ENCODE measurements around the gene NRG3.

DNA sequence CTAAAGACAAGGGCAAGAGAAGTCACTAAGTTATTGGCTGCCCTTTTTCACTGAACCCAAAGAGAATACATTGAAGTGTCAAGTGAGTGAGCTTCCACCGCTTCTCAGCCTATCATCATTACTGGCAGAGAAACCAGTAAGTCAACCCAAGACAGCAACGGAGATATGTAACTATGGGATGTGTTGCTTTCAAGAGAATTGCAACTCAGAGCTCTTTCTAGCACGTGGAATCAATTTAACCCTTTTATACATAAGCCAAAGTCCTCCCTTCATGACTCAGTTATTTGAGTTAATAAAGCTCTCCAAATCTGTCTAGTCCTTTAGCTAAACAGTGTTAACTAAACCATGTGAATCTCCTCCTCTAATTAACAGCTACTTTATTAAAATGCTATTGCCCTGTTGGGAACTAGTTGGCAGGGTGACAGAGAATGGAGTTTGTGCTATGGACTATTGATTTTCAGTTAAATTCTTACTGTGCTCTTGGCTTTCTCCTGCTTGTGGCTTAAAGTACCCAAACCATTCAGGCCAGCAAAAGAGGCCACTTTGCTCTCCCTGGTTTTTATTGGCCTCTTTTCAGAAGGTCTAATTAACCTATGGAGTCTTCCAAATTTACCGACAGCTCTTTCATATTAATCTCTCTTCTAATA, 287.7 kb downstream of the NRG3 start:
- TF ChIP-seq REST (IDR thresholded peaks at IDR 0.05; ENCODE audit: insufficient replicate concordance, low read depth) (no peak), POLR2AphosphoS5 (IDR thresholded peaks at IDR 0.05; ENCODE audit: low read depth) (no peak), GABPA (IDR thresholded peaks at IDR 0.05; ENCODE audit: low read depth) (no peak)
- TF ChIP-seq, protein P1, sequence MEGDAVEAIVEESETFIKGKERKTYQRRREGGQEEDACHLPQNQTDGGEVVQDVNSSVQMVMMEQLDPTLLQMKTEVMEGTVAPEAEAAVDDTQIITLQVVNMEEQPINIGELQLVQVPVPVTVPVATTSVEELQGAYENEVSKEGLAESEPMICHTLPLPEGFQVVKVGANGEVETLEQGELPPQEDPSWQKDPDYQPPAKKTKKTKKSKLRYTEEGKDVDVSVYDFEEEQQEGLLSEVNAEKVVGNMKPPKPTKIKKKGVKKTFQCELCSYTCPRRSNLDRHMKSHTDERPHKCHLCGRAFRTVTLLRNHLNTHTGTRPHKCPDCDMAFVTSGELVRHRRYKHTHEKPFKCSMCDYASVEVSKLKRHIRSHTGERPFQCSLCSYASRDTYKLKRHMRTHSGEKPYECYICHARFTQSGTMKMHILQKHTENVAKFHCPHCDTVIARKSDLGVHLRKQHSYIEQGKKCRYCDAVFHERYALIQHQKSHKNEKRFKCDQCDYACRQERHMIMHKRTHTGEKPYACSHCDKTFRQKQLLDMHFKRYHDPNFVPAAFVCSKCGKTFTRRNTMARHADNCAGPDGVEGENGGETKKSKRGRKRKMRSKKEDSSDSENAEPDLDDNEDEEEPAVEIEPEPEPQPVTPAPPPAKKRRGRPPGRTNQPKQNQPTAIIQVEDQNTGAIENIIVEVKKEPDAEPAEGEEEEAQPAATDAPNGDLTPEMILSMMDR (IDR thresholded peaks at IDR 0.05; ENCODE audit: insufficient read depth, low read length), result no peak
